GM23338 (cell line): ENCODE measurements around the gene EPHB6. TPM values are rescaled to one million over a fixed set of nuclear protein-coding genes. Genes with fewer than 3 reads are reported as not detected.

Source experiments
- ATAC-seq: fragments of 200-7000 bp; cut with Tn5 transposase; 3 replicates; pipeline ENCODE4 v1.9.1; 2020
- DNase-seq: peaks from one replicate; pipeline ENCODE4 v3.0.0-alpha.2; 2015; ENCODE audit warnings: low spot score
- H2AFZ ChIP-seq: fragments of 200-600 bp; sonication (generic); 2 replicates; pipeline ENCODE4 v1.8.0; 2016; ENCODE audit warnings: antibody characterized with exemption, mild to moderate bottlenecking, moderate library complexity
- H3F3A ChIP-seq: fragments of 200-600 bp; sonication (generic); replicated peaks from 2 replicates; pipeline ENCODE4 v1.8.0; 2017; ENCODE audit warnings: antibody characterized with exemption, mixed run types, low read depth
- H3K27ac ChIP-seq: fragments of 200-600 bp; sonication (generic); 2 replicates; pipeline ENCODE4 v1.6.1; 2016; ENCODE audit warnings: low read depth
- H3K27me3 ChIP-seq: fragments of 200-600 bp; sonication (generic); 2 replicates; pipeline ENCODE4 v1.8.0; 2016; ENCODE audit warnings: mild to moderate bottlenecking, mixed run types, moderate library complexity; ENCODE audit not compliant: insufficient read depth
- H3K36me3 ChIP-seq: fragments of 200-600 bp; sonication (generic); 2 replicates; pipeline ENCODE4 v1.8.0; 2016; ENCODE audit warnings: mild to moderate bottlenecking; ENCODE audit not compliant: insufficient read depth
- H3K4me1 ChIP-seq: fragments of 200-600 bp; sonication (generic); 2 replicates; pipeline ENCODE4 v1.8.0; 2016; ENCODE audit warnings: mild to moderate bottlenecking, moderate library complexity; ENCODE audit not compliant: insufficient read depth
- H3K4me2 ChIP-seq: fragments of 200-600 bp; sonication (generic); 2 replicates; pipeline ENCODE4 v1.7.1; 2017; ENCODE audit warnings: mixed run types
- H3K4me3 ChIP-seq: fragments of 200-600 bp; sonication (generic); 2 replicates; pipeline ENCODE4 v1.6.1; 2016; ENCODE audit warnings: mixed run types
- H3K79me2 ChIP-seq: fragments of 200-600 bp; sonication (generic); replicated peaks from 2 replicates; pipeline ENCODE4 v1.8.0; 2017; ENCODE audit warnings: mild to moderate bottlenecking; ENCODE audit not compliant: insufficient read depth
- H3K9me2 ChIP-seq: fragments of 200-600 bp; sonication (generic); 2 replicates; pipeline ENCODE4 v1.8.0; 2017; ENCODE audit not compliant: insufficient read depth
- H4K20me1 ChIP-seq: fragments of 200-600 bp; sonication (generic); replicated peaks from 2 replicates; pipeline ENCODE4 v1.8.0; 2017; ENCODE audit warnings: mild to moderate bottlenecking; ENCODE audit not compliant: insufficient read depth
- H3K27ac Mint-ChIP-seq: 2 replicates; pipeline ENCODE4 v1.8.0; 2020; ENCODE audit warnings: inconsistent platforms, mild to moderate bottlenecking, moderate library complexity, mixed read lengths
- H3K27me3 Mint-ChIP-seq: 3 replicates; pipeline ENCODE4 v1.8.0; 2022; ENCODE audit warnings: low read depth, mild to moderate bottlenecking, moderate library complexity, mixed read lengths, inconsistent platforms; ENCODE audit not compliant: insufficient read depth, poor library complexity
- H3K36me3 Mint-ChIP-seq: 3 replicates; pipeline ENCODE4 v1.8.0; 2021; ENCODE audit warnings: low read depth, mild to moderate bottlenecking, inconsistent platforms, moderate library complexity, mixed read lengths
- H3K4me1 Mint-ChIP-seq: 3 replicates; pipeline ENCODE4 v1.8.0; 2020; ENCODE audit warnings: mild to moderate bottlenecking, inconsistent platforms, mixed read lengths
- H3K4me3 Mint-ChIP-seq: 3 replicates; pipeline ENCODE4 v1.8.0; 2021; ENCODE audit warnings: moderate library complexity, mild to moderate bottlenecking, inconsistent platforms, mixed read lengths
- H3K9me3 Mint-ChIP-seq: 3 replicates; pipeline ENCODE4 v1.8.0; 2020; ENCODE audit warnings: moderate library complexity, mild to moderate bottlenecking, inconsistent platforms, mixed read lengths
- CREB1 ChIP-seq: fragments of 250-450 bp; sonication (Bioruptor Pico); IDR thresholded peaks from 2 replicates; pipeline ENCODE4 v1.5.0; 2020; ENCODE audit warnings: low read depth, mild to moderate bottlenecking, moderate library complexity
- CTCF ChIP-seq, 2 experiments: fragments of 200-600 bp in 1 of 2; sonication (generic) in 1 of 2; conservative IDR thresholded peaks; 2 replicates each; pipeline versions ENCODE4 v1.5.1 to v1.6.1; 2016 to 2017; ENCODE audit warnings: antibody characterized with exemption in 2 of 2, low read depth in 2 of 2, mild to moderate bottlenecking in 2 of 2, moderate library complexity in 1 of 2
- EZH2 ChIP-seq: fragments of 200-600 bp; sonication (generic); IDR thresholded peaks from one replicate; pipeline ENCODE4 v1.8.0; 2017; ENCODE audit warnings: antibody characterized with exemption, mild to moderate bottlenecking, low read depth; ENCODE audit not compliant: unreplicated experiment
- JUNB ChIP-seq: IDR thresholded peaks from one replicate; pipeline ENCODE4 v1.6.1; 2016; ENCODE audit warnings: antibody characterized with exemption; ENCODE audit not compliant: unreplicated experiment
- ZNF114 ChIP-seq: fragments of 250-450 bp; sonication (Bioruptor Pico); IDR thresholded peaks from 2 replicates; pipeline ENCODE4 v1.5.0; 2020; ENCODE audit warnings: mild to moderate bottlenecking, moderate library complexity
- polyA plus RNA-seq: library from polyadenylated mRNA; unstranded; fragments of >200 nt; fragmentation: Nextera tagmentation; extraction: Ambion mirVana; gene quantifications from 2 replicates; pipeline ENCODE4 v1.2.1, GENCODE V29; 2016
- total RNA-seq: library from RNA; depleted of rRNA; stranded (reverse); fragments of >200 nt; shearing (Covaris generic); gene quantifications from 2 replicates; pipeline ENCODE4 v1.2.3, GENCODE V29; 2014
- TF ChIP-seq, protein P1 (sequence below): fragments of 250-450 bp; sonication (Bioruptor Pico); IDR thresholded peaks from 2 replicates; pipeline ENCODE4 v1.5.0; 2020; ENCODE audit warnings: mild to moderate bottlenecking, moderate library complexity
- TF ChIP-seq, protein P2 (sequence below): IDR thresholded peaks from 2 replicates; pipeline ENCODE4 v1.6.1; 2016; ENCODE audit warnings: antibody characterized with exemption

Gene EPHB6
- total and polyA plus RNA-seq, 2 experiments from 2014 or later: 20.8 to 27.5 TPM

DNA sequence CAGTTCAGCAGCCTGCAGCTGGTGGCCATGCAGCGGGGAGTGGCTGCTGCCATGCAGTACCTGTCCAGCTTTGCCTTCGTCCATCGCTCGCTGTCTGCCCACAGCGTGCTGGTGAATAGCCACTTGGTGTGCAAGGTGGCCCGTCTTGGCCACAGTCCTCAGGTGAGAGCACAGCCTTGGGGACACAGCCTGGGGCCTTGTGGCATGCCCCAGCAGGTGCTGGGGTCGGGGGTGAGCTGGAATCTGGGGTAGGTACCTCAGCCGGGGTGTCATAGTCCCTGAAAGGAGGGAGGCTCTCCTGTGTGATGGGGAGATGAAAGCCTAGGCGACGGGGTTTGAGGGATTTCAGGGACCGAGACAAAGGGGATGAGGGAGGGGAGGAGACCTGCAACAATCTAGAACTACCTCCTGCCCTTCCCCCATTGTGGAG is 14.1 kb downstream of the EPHB6 start (continued):
- TF ChIP-seq, protein P1, sequence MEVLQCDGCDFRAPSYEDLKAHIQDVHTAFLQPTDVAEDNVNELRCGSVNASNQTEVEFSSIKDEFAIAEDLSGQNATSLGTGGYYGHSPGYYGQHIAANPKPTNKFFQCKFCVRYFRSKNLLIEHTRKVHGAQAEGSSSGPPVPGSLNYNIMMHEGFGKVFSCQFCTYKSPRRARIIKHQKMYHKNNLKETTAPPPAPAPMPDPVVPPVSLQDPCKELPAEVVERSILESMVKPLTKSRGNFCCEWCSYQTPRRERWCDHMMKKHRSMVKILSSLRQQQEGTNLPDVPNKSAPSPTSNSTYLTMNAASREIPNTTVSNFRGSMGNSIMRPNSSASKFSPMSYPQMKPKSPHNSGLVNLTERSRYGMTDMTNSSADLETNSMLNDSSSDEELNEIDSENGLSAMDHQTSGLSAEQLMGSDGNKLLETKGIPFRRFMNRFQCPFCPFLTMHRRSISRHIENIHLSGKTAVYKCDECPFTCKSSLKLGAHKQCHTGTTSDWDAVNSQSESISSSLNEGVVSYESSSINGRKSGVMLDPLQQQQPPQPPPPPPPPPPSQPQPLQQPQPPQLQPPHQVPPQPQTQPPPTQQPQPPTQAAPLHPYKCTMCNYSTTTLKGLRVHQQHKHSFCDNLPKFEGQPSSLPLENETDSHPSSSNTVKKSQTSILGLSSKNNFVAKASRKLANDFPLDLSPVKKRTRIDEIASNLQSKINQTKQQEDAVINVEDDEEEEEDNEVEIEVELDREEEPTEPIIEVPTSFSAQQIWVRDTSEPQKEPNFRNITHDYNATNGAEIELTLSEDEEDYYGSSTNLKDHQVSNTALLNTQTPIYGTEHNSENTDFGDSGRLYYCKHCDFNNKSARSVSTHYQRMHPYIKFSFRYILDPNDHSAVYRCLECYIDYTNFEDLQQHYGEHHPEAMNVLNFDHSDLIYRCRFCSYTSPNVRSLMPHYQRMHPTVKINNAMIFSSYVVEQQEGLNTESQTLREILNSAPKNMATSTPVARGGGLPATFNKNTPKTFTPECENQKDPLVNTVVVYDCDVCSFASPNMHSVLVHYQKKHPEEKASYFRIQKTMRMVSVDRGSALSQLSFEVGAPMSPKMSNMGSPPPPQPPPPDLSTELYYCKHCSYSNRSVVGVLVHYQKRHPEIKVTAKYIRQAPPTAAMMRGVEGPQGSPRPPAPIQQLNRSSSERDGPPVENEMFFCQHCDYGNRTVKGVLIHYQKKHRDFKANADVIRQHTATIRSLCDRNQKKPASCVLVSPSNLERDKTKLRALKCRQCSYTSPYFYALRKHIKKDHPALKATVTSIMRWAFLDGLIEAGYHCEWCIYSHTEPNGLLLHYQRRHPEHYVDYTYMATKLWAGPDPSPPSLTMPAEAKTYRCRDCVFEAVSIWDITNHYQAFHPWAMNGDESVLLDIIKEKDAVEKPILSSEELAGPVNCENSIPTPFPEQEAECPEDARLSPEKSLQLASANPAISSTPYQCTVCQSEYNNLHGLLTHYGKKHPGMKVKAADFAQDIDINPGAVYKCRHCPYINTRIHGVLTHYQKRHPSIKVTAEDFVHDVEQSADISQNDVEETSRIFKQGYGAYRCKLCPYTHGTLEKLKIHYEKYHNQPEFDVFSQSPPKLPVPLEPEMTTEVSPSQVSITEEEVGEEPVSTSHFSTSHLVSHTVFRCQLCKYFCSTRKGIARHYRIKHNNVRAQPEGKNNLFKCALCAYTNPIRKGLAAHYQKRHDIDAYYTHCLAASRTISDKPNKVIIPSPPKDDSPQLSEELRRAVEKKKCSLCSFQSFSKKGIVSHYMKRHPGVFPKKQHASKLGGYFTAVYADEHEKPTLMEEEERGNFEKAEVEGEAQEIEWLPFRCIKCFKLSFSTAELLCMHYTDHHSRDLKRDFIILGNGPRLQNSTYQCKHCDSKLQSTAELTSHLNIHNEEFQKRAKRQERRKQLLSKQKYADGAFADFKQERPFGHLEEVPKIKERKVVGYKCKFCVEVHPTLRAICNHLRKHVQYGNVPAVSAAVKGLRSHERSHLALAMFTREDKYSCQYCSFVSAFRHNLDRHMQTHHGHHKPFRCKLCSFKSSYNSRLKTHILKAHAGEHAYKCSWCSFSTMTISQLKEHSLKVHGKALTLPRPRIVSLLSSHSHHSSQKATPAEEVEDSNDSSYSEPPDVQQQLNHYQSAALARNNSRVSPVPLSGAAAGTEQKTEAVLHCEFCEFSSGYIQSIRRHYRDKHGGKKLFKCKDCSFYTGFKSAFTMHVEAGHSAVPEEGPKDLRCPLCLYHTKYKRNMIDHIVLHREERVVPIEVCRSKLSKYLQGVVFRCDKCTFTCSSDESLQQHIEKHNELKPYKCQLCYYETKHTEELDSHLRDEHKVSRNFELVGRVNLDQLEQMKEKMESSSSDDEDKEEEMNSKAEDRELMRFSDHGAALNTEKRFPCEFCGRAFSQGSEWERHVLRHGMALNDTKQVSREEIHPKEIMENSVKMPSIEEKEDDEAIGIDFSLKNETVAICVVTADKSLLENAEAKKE (CRISPR knock-in tag): no peak
- TF ChIP-seq CREB1 (no peak), EZH2 (no peak), CTCF (conservative IDR thresholded peaks at IDR 0.05; ENCODE audit: low read depth in 2 of 2) (no peak), JUNB (no peak)
- TF ChIP-seq, protein P2, sequence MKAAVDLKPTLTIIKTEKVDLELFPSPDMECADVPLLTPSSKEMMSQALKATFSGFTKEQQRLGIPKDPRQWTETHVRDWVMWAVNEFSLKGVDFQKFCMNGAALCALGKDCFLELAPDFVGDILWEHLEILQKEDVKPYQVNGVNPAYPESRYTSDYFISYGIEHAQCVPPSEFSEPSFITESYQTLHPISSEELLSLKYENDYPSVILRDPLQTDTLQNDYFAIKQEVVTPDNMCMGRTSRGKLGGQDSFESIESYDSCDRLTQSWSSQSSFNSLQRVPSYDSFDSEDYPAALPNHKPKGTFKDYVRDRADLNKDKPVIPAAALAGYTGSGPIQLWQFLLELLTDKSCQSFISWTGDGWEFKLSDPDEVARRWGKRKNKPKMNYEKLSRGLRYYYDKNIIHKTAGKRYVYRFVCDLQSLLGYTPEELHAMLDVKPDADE: no peak

- peaks cover 20% of the 10 kb centered on the region; the same call in 2 of the 3 replicates for H3K36me3 Mint-ChIP-seq
- H3K4me1 Mint-ChIP-seq: peaks cover 14% of the 10 kb centered on the region; the same call in 2 of the 3 replicates
- H3K27me3 Mint-ChIP-seq: peaks cover 17% of the 10 kb centered on the region
- no peaks in the 10 kb centered on the region for H4K20me1 ChIP-seq
- no peaks in the 10 kb centered on the region for H3F3A ChIP-seq
- DNase-seq (no peak), ATAC-seq (no peak)
- no peaks in the 10 kb centered on the region for H3K79me2 ChIP-seq
- no peak overlapping the region for H2AFZ ChIP-seq
- H3K4me2 ChIP-seq: no peak overlapping the region
- H3K4me1 ChIP-seq: peaks cover 5% of the 10 kb centered on the region; the same call in 1 of the 2 replicates
- no peak overlapping the region for H3K4me3 ChIP-seq
- H3K36me3 ChIP-seq: no peaks in the 10 kb centered on the region
- H3K9me3 Mint-ChIP-seq: peaks cover 5% of the 10 kb centered on the region; the same call in 1 of the 3 replicates
- H3K27ac Mint-ChIP-seq: no peak overlapping the region
- H3K4me3 Mint-ChIP-seq: no peak overlapping the region
- H3K9me2 ChIP-seq: no peaks in the 10 kb centered on the region
- H3K27me3 ChIP-seq: no peaks in the 10 kb centered on the region
- no peak overlapping the region for H3K27ac ChIP-seq
- TF ChIP-seq, protein P2: no peak
- no peak for TF ChIP-seq ZNF114 (CRISPR knock-in tag)
Measured at GRCh38 chr7:142869434-142869833, 14.6 kb downstream of the EPHB6 start.
